Lower leg skin (tissue), 3 donors: ENCODE data around the gene DGKD.

Source experiments
- CTCF ChIP-seq, 3 donors: fragments of 450-650 bp; IDR thresholded peaks; one replicate each; pipeline ENCODE4 v1.5.1; 2016; ENCODE audit warnings: antibody characterized with exemption in 3 of 3, mild to moderate bottlenecking in 3 of 3, moderate library complexity in 2 of 3
- POLR2A ChIP-seq, 2 donors: fragments of 450-650 bp; IDR thresholded peaks; one replicate each; pipeline ENCODE4 v1.6.1; 2016 to 2017; ENCODE audit warnings: antibody characterized with exemption in 2 of 2, mild to moderate bottlenecking in 1 of 2, moderate library complexity in 1 of 2

GRCh38 chr2:233349005-233349998 is 5.0 kb upstream of the DGKD start:
- TF ChIP-seq CTCF (IDR thresholded peaks at IDR 0.05) (no peak), POLR2A (IDR thresholded peaks at IDR 0.05) (no peak)
